GM19193 (cell line): Measurements from ENCODE around the gene ZNF648.

Experiments
- POLR2A ChIP-seq: IDR thresholded peaks from 4 replicates; pipeline ENCODE4 v1.6.1; 2011; ENCODE audit not compliant: insufficient read depth, insufficient read length; ENCODE audit errors: extremely low read depth

The ZNF648 gene

GRCh38 chr1:182052355-182052754, 9.2 kb downstream of the ZNF648 start:
- TF ChIP-seq POLR2A = no peak

DNA sequence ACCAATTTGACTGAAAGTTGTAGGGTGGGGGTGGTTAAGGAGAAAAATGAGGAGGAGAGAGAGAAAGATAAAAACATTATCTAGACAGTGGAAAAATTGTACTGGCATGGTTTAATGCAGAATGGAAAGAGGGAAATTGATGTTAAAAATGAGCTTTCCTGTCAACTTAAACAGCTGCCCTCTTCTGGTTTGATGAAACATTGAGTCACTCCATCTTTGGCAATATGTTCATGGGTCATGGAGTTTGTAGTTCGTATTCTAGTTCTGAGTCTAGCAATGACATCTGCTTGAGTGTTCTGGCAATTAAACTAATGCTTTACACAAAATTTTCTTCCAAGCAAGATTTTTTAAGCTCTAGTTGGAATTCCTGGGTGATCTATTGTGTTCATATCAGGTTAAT, 9.6 kb downstream of the ZNF648 start:
- no peak for TF ChIP-seq POLR2A

GRCh38 chr1:182050481-182051448, 10.7 kb downstream of the ZNF648 start:
- TF ChIP-seq POLR2A = no peak

DNA sequence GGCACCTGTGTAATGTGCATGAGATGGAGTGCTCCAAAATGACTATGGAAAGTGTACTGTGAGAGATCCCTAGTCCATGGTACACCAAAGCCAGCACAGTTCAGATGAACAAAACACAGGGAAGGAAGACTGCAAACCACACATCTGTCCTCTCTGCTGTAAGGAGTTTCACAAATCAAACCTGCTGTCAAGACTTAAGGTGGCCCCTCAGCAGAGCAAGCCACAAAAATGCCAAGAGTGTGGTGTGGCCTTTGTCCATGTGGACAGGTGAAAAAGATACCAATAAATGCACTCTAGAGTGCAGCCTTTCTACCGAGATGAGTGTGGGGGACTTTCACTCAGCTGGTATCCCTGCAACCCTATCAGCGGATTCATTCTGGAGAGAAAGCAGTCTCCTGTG, 12.9 kb downstream of the ZNF648 start:
- TF ChIP-seq POLR2A = no peak

GRCh38 chr1:182046763-182047162, 14.7 kb downstream of the ZNF648 start:
- TF ChIP-seq POLR2A = no peak

DNA sequence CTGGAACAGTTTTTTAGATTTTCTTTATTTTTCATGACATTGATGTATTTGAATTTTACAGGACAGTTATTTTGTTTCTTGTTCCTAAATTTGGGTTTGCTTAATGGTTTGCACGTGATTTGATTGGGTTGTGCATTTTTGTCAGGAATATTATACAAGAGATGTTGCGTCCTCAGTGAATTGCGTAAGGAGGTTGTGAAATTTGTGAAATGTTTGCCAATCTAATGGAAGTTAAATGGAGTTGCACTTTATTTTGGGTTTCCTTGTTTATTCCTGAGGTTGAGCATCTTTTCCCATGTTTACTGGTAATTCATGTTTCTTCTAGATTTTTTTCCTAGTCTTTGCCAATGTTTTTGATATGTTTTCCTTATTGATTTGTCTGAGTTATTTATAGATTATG, 19.9 kb downstream of the ZNF648 start:
- no peak for TF ChIP-seq POLR2A

DNA sequence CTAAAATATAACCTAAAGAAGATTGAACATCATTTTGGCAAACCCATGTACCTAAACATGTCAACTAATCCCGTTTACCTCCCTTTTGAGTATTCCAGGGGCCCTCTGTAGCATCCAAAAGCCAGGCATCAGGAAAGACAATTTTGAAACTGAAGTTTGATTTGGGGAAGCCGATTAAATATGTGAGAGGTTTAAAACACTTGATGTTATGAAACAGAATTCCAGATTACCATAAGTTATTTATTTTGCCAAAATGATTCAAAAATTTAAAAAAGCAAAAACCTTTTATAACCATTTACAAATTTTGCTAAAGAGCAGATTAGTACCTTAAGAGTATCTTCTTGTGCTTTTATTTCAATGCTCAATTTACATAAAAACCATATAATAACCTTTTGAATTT, 23.3 kb downstream of the ZNF648 start:
- TF ChIP-seq POLR2A = no peak

- no peak for TF ChIP-seq POLR2A
Measured at GRCh38 chr1:182035097-182035770, 26.3 kb downstream of the ZNF648 start.

DNA sequence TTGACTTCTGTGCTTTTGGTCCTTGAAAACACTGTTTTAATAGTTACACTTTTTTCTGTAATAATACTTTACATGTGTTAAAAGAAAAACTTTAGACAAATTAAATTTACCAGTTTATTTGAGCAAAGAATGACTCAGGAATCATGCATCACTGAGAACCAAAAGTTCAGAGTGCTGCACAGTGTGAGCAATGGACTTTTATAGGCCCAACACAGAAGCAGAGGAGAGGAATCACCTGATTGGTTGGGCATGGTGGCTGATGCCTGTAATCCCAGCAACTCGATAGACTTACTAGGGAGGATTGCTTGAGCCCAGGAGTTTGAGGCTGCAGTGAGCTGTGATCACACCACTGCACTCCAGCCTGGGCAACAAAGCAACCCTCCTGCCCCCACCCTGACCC, 29.3 kb downstream of the ZNF648 start:
- no peak for TF ChIP-seq POLR2A

- peak; percentile 85 for TF ChIP-seq POLR2A
Measured at GRCh38 chr1:182029379-182030331, 31.9 kb downstream of the ZNF648 start.

- TF ChIP-seq POLR2A = no peak
Measured at GRCh38 chr1:182029002-182029378, 32.5 kb downstream of the ZNF648 start.

GRCh38 chr1:182015360-182015759, 46.2 kb downstream of the ZNF648 start:
- TF ChIP-seq POLR2A = no peak

DNA sequence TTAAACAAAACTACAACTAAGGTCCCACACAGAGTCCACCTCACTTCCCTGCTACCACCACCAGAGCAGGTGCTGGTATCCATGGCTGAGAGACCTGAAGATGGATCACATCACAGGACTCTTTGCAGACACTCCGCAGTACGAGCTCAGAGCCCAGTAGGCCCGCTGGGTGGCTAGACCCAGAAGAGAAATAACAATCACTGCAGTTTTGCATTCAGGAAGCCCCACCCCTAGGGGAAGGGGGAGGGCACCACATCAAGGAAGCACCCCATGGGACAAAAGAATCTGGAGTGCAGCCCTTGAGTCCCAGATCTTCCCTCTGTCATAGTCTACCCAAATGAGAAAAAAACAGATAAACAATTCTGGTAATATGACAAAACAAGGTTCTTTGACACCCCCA, 56.9 kb downstream of the ZNF648 start:
- TF ChIP-seq POLR2A = no peak
